ENCODE data around the gene FAM50B.

The FAM50B gene

GRCh38 chr6:3822747-3823445 is 26.3 kb upstream of the FAM50B start:
- no peak for DNase-seq

GRCh38 chr6:3823671-3824070 is 25.5 kb upstream of the FAM50B start:
- DNase-seq, result no peak

DNA sequence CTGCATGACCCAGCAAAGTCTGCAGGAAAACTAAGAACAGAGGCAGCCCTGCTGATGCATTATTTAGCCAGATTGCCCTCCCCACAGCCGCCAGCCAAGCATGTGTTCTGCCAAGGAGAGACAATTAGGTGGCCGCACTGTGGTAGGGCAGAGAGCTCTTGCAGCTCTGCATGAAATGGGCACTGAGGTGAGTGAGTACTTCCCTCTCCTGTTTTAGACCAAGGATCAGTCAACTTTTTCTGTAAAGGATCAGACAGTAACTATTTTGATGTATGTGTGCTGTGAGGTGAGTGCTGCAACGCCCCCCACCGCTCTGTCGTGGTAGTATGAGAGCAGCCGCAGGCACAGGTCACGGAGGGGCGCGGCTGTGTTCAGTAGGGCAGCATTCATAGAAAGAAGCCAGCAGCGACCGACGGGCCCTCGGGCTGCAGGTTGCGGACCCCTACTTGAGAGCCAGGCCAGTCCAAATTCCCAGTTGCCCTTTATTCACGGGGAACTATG is 23.8 kb upstream of the FAM50B start:
- no peak for DNase-seq

DNA sequence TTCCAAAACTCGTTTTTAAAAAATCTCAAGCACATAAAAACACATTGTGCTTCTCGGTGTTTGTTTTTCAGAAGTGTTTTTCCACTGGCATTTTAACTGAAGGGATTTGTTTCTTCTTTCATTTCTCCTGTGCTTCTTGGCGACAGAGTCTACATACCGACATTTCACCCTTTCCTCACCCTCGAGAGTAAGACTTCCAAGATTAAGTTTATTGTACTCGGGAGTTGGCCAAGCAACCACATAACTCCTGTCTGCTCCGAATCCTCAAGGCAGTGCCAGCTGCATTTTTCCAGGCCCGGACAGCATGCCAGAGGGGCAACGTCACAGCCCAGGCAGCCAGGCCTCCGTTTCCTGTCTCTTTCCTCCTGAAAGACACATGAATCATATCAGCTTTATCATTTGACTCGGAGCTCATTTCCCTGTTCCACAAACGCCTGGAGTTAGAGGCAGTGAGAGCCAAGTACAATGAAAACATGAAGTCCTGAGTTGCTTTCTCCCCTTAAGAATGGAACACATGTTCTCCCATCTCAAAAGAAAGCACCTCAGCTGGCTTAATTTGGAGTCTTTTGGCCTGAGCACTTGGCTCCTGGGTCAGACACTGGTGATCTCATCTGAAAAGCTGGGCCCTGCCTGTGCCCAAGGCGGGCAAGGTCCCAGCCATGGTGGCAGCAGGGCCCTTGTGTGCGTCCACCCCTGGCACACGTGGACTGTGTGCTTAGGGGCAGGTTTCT is 23.2 kb upstream of the FAM50B start:
- DNase-seq, result no peak

GRCh38 chr6:3829285-3829684 is 19.9 kb upstream of the FAM50B start:
- no peak for DNase-seq

DNA sequence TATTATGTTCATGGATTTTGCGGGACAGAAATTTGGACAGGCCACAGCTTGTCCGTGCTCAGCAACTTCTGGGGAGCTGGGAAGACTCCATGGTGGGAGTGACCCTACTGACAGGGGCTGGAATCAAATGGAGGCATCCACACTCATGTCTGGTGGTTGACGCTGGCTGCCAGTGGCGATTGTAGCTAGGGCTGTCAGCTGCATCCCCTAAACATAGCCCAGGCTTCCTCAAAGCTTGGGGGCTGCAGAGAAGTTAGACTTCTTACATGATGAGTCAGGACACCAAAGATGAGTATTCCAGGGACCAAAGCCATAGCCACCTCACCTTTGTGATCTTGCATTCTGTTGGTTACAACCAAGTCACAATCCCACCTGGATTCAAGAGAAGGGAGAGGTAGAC is 18.4 kb upstream of the FAM50B start:
- no peak for DNase-seq

DNA sequence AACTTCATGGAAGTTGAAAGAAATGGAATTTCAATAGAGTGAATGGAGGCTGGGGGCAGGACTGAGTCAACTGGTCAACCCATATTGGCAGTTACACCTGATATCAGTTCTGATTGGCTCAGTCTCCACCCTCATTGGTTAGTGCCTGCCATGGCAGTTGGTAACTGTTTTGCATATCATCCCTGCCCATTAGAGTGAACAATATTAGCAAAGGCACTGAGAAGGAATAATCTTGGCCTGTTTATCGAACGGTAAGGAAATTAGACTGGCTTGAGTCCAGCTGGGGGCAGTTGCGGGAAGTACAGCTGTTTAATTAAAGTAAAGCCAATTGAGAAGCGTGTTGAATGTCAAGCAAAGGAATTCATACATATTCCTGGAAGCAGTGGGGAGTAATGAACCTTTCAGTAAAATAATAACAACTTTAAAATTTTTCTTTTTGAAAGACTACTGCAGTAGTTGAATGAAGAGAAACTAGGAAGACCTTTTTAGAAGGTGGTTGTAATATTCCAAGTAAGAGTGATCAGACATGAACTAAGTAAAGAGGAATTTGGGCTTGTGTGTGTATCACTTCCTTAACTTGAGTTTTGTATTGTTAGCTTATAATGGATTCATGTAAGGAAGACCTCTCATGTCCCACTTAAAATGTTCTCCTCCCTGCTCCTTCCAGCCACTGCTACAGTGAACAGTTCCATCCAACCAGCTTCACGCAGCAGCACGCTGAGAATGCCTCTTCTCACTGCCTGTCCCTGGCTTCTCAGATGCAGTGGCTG is 17.2 kb upstream of the FAM50B start:
- DNase-seq, result no peak

DNA sequence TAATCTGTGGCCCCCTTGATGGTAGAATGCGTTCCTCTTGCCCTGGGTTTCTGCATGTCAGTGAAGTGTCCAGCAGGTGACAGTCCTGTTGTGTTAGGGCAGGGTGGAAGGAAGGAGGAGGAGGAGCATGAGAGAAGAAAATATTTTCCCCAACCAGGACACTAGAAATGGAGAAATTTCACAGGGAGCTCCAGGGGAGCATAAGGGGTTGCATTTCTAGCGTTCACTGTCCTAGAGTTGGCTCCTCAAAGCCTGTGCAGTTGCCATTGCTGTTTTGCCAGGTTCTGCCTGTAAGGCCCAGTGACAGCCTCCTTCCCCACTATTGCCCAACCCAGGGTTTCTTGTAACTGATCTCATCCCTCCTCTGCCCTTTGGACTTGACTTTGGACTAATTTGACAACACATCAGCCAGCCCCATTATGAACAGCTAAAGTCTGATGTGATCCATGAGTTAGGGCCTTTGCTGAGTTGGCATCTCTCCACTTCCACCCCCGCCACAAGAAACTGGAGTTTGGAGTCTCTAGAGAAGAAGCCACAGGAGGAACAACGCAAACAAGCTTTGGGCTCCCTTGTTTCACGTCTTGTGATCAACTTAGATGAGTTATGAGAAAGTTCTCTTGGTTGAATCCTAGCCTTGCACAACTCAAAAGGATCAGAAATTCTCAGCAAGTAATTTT is 14.0 kb upstream of the FAM50B start:
- DNase-seq, result no peak

- no peak for DNase-seq
Observed at GRCh38 chr6:3835785-3836184, 13.4 kb upstream of the FAM50B start.

GRCh38 chr6:3836566-3836965 is 12.6 kb upstream of the FAM50B start:
- no peak for DNase-seq

DNA sequence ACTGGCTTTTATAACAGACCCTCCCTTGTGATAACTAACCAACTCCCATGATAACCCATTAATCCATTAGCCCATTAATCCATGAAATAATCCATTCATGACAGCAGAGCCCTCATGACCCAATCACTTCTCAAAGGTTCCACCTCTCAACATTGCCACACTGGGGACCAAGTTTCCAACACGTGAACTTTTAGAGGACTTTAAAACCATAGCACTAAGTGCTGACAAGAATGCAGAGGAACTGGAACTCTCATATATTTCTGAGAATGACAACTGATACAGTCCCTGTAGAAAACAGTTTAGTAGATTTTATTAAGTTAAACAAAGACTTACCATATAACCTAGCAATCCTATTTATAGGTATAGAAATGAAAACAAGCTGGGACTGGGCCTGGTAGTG is 11.4 kb upstream of the FAM50B start:
- DNase-seq, result no peak

DNA sequence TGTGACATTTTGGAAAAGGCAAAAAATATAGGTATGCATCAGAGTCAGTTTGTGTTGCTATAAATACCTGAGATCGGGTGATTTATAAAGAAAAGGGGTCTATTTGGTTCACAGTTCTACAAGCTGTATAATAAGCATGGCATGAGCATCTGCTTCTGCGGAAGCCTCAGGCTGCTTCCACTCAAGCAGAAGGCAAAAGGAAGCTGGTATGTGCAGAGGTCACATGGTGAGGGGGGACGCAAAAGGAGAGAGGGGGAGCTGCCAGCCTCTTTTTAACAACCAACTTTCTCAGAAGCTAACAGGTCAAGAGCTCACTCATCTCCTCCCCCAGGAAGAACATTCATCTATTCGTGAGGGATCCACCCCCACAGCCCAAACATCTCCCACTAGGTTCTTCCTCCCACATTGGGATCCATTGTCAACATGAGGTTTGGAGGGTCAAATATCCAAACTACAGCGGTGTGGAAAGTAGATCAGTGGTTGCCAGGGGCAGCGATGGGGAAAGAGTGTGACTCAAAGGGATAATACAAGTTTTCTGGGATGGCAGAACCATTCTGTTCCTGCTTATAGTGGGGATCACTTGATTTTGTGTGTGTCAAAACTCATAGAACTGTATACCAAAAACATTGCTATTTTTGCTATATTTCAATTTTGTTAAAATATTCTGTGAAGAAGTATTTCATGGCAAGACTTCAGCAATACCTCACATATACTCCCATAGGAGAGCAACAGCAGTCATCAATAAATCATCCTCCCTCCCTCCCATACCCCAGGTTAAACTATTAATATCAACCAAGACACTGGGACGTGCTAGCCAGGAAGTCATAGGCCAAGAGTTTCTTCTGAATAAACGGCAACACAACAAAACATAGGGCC is 9.9 kb upstream of the FAM50B start:
- DNase-seq, result no peak

- DNase-seq, result no peak
Observed at GRCh38 chr6:3841066-3841454, 8.1 kb upstream of the FAM50B start.

DNA sequence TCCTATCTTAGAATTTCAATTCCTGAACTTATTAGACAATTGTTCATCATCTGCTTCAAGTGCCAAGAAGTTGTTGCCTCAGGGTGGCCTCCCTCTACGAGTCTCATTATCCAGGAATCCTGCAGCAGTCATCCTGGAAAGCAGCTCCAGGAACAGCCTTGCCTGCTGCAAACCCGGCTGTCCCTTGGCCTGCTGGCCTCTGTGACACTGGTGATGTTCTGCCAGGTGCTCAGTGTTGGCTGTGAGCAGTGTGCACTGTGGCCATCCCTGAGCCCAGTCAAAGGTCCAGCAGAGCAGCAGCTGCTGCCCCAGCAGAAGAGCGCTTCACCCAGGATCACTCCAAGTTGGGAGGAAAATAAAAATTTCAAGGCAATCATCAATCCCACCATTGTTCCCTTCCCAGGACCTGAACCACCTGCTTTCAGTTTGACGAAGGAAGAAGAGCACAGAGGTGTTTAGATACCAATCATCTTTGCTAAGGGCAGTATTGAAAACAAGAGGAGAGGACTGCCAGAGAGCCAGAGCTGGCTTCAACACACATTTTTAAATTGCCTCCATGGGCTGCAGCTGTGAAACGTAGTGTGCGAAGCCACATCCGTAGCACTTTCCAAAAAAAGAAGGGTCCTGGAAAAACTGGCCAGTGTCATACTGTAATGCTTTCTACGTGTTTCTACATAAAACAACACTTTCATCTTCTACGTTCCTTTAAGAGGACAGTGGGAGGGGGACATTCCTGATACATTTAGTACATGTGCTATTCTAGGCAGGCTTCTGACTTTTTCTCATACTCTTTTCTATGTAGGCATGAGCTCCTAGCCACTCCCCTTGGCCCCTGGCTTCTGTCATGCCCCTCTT is 7.2 kb upstream of the FAM50B start:
- no peak for DNase-seq

DNA sequence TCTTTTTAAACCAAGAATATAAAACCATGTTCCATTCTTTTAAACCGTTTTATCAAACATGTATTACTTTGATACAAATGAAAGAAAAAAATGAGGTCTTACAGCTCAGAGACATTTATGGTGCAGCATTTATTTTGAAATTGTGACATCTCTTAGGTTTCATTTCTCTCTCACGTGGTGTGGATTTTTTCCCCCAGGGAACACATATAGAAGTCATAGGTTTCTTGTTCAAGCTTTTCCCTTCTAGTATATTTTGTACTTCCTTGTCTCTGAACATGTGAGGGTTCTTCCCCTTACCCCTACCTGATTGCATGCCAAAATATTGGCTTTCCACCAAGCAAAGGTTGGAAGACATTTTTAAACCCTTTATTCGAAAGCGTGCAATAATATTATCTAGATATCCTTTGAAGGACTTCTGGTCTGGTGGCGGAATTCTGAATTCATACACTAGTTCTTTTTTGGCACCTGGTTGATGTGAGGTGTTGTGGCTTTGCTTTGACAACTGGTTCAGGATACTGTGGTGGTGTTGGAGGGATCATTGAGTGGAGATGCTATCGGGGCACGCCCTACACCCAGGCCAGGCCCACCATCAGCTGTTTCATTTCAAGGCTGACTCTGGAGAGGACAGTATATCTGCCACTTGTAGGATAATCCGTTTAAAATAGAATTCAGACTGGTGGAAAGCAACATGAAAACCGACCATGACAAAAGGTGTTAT is 5.6 kb upstream of the FAM50B start:
- no peak for DNase-seq

GRCh38 chr6:3844097-3844463 is 5.1 kb upstream of the FAM50B start:
- DNase-seq, result no peak

DNA sequence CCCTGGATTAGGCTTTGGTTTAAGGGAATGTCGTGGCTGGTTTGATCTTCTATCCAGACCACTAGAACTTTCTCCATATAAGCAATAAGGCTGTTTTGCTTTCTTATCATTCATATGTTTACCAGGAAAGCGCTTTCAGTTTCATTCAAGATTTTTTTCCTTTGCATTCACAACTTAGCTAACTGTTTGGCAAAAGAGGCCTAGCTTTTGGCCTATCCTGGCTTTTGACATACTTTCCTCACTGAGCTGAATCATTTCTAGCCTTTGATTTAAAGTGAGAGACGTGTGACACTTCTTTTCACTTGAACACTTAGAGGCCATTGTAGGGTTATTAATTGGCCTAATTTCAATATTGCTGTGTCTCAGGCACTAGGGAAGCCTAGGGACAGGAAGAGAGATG is 1.7 kb upstream of the FAM50B start:
- DNase-seq, result no peak

GRCh38 chr6:3848380-3848779 is 793 bp upstream of the FAM50B start:
- DNase-seq, result no peak

- DNase-seq, result peak in 1 of 2 donors; percentile 12
Observed at GRCh38 chr6:3849681-3850450, 693 bp downstream of the FAM50B start.

All from stimulated activated CD4-positive, alpha-beta T cell treated with anti-CD3 and anti-CD28 coated beads, Interleukin-2, amount 100 ng/mL, for 48 hours (primary cell).